HuH-7 (cell line): ENCODE results near the gene ZNF692.

Source experiments
- DNase-seq: peaks from one replicate; pipeline ENCODE4 v3.0.0; 2011; ENCODE audit warnings: low spot score

Gene ZNF692

GRCh38 chr1:248824301-248824700 lies 34.6 kb downstream of the ZNF692 start:
- DNase-seq: no peak

DNA sequence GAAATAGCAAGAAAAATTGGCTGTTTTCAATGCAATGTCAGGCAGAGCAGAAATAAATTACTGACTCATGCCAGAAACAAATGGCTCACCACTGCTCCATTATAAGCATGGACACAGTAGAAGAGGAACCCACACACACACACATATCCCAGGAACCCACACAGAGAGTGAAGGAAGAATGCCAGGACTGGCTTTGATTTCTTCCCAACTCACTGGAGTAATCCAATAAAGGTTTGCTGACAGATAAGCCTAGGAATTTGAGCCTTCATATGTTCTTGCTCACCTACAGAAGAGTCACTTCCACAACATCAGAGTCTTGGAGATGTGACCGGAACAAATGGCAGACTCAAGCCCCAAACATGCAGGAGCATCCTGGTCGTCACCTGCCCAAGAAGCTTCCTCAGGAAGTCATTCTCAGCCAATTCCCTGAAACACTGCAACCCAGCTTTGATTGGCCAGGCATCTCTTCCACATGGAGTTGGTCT lies 35.3 kb downstream of the ZNF692 start:
- no peak for DNase-seq

DNA sequence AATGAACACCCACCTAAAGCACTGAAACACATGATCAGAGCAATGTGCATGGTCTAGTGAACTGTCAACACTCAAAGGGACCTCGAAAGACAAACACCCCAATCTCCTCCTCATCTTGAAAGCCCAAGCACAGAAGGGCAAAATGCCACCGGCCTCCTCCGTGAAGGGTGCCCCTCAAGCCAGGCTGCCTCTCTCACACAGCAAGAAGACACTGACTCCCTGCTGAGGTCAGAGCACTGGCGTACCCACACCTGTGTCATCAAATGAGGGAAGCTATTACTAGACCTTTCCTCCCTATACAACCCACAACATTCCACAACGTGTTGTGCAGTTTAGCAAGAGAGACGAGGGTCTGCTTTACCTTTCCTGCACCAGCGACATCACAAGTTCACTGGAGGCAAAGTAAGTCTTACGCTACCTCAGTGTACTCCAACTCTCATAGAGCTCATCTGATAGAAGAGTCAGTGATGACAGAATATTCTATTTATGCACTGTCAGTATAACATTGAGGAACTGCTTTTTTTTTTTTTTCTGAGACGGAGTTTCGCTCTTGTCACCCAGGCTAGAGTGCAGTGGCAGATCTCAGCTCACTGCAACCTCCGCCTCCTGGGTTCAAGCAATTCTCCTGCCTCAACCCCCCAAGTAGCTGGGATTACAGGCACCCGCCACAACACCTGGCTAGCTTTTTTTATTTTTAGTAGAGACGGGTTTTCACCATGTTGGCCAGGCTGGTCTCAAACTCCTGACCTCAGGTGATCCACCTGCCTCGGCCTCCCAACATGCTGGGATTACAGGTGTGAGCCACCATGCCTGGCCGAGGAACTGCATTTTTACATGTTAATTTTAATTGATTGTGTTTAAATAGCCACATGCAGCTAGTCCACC lies 36.5 kb downstream of the ZNF692 start:
- DNase-seq: no peak

- no peak for DNase-seq
These were observed 37.2 kb downstream of the ZNF692 start for GRCh38 chr1:248821641-248822040.

- no peak for DNase-seq
These were observed 37.8 kb downstream of the ZNF692 start for GRCh38 chr1:248821101-248821500.

DNA sequence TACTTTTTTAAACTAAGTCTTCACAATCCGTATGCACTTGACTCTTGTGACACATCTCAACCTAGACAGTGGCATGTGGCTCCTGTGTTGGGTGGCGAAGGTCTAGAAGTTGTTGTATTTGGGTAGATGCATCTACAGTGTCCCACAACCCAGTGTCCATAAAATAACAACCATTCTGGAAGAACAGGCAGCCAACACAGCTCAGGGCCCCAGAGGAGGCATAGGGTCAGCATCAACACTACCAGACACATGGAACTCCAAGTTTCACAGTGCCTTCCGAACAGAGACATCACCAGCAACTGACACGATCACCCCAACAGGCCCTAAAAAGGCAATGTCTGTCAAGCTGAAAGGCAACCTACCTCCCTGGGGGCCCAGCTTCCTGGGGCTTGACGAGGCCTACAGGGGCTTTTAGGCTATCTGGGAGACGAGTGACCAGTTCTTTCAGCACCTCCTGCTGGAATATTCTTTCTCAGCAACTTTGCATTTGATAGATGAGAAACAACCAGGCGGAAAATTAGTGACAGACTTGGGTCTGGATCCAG lies 38.8 kb downstream of the ZNF692 start:
- no peak for DNase-seq

DNA sequence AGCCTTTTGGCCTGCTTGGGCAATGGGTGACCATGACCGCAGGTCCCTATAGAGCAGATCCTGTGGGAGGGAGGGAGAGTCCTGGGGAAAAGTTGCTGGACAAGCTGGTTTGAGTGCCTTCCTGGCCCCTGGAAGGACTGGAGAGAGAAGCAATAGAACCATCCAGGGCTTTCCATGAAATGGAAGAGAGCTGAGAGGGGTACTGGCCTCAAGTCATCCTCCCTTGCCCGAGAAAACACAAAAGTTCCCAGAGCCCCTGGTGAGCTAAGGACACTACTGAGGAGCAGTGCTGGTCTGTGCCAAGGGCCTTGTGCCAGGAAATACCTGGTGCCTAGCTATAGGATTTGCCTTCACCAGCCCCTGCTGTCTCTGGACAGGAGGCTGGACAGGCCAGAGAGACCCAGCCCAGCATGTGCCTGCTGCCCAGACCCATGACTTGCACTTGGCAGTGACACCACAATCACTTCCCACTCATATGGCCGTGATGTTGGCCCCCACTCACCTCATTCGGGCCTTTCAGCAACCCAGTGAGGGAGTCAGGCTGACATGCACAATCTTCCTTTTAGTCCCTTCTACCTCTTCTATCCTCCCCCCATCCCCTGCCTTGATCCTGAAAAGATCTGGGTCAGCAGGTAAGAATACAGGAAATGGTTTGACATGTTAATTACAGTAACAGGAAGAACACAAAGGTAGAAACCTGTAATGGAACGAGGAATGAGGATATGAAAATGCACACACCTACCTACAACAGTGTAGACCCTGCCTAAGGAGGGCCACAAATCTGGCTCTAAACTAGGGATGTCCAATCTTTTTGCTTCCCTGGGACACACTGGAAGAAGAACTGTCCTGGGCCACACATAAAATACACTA lies 40.1 kb downstream of the ZNF692 start:
- DNase-seq: no peak

DNA sequence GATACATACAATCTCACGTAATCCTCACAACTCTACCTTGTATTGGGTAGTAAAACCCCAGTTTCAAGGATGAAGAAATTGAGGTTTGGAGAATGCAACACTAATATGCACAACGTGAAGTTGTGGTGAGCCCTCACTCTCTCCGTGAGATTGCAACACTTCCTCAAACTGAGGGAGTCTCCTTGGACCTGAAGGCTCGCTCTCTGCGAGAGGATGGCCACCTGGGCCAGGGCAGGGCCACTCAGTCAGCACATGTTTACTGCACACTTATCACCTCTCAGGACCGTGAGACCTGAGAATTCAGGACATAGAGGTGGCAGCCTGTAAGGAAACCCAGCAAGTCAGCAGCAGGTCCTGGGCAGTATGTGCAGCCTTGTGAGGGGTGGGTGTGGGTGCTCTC lies 41.8 kb downstream of the ZNF692 start:
- DNase-seq: no peak

DNA sequence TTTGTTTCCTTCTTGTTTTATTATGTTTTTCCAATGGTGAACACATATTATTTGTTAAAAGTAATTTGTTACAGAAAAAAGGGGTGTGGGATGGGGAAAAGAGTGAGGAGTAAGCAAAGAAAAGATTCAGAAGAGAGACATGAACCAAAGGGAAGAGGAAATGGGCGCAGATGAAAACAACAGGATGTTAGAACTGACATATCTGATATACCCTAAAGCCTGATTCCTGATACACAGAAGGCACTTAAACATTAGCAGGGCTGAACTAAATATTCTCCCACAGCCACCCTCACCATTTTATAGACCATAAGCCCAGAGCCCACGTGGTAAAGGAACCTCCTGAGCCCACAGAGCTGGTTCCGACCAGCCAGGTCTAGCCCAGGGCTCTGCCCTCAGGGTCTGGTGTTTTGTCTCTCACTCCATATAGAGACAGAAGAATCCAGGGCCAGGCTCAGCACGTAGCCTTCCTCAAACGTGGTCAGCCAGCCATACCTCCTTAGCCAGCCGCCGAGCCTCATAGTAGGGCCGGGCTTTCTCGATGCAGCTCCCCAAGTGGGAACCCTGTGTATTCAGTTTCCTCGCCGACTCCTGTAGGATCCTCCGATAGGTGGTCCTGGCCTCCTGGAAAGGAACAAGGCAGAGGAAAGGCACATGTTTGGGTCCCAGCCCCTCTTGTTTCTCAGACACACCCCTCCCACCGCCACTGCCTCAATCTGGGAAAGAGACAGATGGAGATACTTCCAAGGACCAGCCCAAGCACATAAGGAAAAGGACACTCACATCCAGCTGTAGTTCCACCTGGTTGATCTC lies 42.6 kb downstream of the ZNF692 start:
- no peak for DNase-seq

GRCh38 chr1:248815407-248816034 lies 43.4 kb downstream of the ZNF692 start:
- no peak for DNase-seq

- no peak for DNase-seq
These were observed 44.5 kb downstream of the ZNF692 start for GRCh38 chr1:248814351-248814750.

DNA sequence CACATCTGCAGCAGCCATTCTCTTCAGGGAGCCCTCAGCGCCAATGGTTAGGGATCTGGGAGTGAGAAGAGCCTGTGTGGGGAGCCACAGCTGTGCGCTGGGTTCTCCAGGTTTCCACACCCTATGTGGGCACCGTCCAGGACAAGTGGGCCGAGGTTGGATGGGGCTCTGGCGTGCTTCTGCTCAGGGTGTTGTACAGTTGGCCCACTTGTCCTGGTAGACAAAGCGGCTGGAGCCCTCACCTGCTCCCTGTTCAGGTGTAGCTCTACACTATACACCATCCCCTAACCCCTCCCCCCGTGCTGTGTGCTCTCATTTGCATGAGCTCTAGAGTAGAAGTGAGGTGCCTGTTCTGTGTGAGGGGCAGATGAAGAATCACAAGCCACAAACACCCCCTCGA lies 45.3 kb downstream of the ZNF692 start:
- no peak for DNase-seq

DNA sequence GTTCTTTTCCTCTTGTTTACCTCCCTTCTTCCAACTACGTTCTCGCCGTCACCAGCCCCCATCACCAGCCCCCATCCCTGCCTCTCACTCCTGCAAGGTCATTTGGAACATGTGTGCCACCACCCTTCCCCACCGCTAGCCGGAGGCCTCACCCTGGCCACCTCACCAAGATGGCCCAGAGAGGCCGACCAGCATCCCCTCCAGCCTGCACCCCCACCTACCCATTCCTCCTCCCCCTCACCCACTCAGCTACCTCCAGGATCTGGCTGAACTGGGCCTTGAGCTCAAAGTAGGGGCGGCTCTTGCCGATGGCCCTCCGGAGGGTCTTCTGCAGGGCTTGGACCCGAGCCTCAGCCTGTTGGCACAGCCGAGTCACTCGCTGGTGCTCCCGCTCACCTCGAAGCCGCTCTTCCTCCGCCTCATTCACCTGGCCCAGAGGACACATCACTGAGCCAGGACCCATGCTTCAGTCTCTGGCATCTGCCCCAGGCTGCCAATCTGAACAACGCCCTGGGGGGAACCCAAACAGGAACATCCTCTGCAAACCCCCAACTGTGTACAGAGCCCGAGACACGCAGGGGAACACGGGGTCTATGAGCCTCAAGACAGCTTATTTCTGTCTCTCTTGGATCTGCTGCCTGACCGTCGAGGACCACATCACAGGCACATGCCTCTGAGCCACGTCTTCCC lies 46.0 kb downstream of the ZNF692 start:
- DNase-seq: no peak

- no peak for DNase-seq
These were observed 47.1 kb downstream of the ZNF692 start for GRCh38 chr1:248811514-248812490.

DNA sequence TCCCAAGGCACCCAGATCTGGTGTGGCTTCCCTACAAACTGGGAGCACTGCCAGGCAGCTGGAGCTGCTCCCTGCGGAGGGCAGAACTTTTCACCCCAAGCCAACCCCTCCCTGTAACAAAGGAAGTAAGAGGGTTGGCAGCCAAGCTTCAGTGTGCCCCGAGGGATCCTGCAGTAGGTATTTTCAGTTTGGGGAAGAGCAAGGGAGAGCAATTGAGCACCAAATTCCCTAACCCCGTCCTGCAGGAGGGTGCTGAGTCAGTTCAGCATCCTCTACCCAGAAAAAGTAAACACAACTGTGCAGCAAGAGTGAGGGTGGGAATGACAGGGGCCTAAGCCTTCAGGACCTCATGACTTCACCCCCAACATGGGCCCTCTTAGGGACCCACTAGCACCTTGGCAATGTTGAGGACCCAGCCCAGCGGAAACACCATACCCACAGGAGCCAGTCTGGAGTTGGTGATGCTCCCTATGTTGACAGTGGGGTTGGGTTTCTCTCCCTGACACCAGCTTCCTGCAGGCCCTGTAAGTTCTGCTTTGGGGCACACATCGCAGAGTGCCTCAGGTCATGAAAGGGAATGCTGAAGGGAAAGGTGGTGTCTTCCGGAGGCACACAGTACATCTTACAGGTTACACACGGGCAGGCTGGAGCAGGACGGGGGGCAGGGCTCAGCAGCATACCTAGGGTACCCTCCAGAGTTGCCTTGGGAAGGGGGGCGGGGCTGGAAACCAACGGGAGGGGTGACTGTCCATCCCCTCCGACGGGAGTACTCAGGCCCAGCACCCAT lies 48.0 kb downstream of the ZNF692 start:
- no peak for DNase-seq

- no peak for DNase-seq
These were observed 48.7 kb downstream of the ZNF692 start for GRCh38 chr1:248810000-248810726.

- DNase-seq: no peak
These were observed 50.0 kb downstream of the ZNF692 start for GRCh38 chr1:248808876-248809275.
